Raji (cell line): ENCODE data around the gene DNAJC21.

ENCODE experiments used
- POLR2A ChIP-seq: IDR thresholded peaks from 2 replicates; pipeline ENCODE4 v1.6.1; 2011; ENCODE audit warnings: low read depth, low read length, control low read depth; ENCODE audit not compliant: insufficient read depth

The DNAJC21 gene

DNA sequence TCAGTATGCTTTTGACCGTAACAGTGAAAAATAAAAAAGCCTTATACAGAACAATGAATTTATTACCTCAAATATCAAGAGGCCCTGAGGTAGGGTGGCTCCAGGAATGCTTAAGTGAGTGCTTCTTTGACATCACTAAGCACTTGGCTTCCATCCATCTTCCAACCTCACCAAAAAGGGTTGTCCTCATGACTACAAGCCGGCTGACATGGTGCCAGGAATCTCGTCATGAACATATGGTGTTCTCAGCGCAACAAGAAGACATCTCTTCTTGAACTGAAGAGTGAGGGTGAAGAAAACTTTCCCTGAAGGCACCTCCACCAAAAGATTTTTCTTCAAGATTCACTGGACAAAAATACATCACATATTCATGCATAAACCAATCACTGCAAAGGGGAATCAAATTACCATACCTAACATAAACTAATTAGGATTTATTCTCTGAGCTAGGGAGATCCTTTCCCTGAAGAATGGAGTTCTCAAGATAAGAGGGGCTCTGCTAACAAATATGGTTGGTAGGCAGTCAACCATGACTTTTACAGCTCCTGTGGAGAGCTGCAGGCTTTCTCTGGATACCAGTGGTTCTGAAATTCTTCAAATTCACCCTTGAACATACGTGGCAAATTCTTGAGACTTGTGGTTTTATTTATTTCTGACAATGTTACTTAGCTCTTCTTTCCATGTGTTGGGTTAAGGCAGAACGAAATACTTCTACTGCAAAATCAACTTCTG, 68.9 kb downstream of the DNAJC21 start:
- no peak for TF ChIP-seq POLR2A

DNA sequence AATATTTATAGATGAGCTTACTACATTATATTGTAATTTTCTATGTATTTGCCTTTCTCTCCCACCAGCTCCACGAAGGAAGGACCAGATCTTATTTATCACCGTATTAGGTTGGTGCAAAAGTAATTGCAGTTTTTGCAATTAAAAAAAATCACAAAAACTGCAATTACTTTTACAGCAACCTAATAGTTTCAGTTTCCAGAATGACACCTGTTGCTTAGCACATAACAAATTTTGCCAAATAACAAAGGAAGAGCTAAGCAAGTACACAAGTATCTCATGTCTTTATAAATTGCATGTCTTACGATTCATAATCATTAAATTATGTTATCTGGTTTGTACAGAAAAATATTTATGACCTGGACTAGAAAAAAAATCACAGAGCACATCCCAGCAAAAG, 72.5 kb downstream of the DNAJC21 start:
- TF ChIP-seq POLR2A: no peak

DNA sequence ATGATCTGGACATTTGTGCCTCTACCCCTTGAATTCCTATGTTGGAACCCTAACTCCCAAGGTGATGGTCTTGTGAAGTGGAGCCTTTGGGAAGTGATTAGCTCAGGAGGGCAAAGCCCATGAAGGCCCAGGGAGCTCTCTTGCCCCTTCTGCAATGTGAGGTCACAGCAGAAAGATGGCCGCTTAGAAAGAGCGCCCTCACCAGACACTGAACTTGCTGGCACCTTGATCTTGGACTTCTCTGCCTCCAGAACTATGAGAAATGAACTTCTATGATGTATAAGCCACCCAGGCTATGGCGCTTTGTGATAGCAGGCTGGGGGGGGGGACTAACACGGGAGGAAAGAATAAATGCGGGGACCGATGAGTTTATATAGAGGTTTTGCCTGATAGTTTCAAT, 73.1 kb downstream of the DNAJC21 start:
- TF ChIP-seq POLR2A: no peak

DNA sequence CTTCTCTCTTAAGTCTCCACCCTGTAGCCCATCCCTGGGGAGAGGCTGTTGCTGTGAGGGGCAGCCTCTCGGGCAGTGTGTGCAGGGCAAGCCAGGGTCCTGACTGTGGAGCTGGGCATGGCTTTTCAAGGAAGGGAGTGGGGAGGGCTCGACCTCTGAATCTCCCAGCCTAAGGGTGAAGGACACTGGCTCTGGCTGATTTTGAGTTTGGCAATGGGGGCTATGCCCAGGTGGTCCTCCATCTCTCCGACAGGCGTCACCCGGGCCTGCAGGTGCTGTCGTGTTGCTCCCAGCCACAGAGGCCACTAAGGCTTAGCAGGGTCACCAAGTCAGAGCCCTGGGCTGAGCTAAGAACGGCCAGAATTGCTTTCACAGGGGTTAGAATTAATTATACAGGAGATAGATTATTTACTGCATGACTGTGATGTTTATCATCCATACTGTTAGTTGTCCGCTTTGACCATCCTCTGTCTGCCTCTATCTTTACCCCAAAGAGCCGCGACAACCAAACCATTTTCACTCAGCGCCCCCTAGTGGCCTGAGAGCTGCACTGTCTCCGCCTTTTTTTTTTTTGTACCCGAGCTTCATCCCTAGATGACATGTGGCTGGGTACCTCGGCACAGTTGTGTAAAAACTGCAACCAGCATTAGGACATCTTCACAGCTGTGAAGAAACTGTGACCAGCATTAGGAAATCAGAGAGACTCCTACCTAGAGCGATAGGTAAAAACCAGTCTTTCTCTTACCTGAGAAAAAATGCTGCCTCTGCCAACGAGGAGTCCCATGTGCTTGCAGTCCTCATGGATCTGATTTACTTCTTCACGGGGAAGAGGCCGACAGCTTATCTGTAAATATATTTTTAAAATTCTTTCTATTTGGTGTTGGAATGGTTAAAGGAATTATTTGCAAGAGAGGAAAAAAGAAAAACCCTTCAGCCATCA, 73.9 kb downstream of the DNAJC21 start:
- TF ChIP-seq POLR2A: no peak

DNA sequence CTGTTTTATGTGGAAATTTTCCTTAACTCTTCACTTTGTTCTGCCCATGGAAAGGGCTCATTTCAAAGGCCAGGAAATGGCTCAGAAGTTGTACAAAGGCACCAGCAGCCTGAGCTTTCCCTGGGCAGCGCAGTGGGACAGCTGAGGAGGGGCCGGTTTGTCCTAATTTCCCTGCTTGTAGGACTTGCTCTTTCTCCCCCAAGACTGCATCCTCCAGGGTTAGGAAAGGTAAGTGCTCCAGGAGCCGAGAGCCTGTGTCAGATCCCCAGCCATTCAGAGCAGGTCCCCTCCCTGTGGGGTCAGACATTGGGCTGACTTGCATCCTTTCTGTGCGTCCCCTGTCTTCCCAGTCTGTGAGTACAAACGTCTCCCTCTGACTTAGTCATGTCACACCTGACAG, 74.8 kb downstream of the DNAJC21 start:
- no peak for TF ChIP-seq POLR2A

DNA sequence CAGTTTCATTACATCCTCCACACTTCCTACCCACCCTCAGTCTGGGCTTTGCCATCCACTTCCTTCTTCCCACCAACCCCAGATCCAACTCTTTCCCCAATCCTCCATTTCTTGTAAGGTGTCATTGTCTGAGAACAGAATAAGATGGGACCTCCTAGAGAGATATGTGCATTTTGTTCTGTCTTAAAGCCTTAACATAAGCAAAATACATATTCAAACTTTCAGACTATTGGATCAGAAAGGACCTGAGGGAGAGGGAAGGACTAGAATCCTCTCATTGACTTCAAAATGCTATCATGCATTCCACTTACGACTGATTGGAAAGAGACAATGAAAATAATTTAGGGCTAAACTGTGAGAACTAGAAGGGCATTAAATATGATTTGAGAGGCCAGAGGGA, 75.4 kb downstream of the DNAJC21 start:
- TF ChIP-seq POLR2A: no peak
